Hematopoietic multipotent progenitor cell treated with erythropoietin and hydrocortisone succinate and interleukin-3 and kit ligand, for 6 days (in vitro differentiated cells): ENCODE measurements around the gene WASF1.
"Not testable (repeated sequence)": the region's sequence is repeated elsewhere in the genome, so short reads cannot be mapped to it uniquely, and the experiment has no call there.

Source experiments
- DNase-seq: peaks from one replicate; pipeline ENCODE4 v3.0.0-alpha.2; 2015

WASF1 gene

DNA sequence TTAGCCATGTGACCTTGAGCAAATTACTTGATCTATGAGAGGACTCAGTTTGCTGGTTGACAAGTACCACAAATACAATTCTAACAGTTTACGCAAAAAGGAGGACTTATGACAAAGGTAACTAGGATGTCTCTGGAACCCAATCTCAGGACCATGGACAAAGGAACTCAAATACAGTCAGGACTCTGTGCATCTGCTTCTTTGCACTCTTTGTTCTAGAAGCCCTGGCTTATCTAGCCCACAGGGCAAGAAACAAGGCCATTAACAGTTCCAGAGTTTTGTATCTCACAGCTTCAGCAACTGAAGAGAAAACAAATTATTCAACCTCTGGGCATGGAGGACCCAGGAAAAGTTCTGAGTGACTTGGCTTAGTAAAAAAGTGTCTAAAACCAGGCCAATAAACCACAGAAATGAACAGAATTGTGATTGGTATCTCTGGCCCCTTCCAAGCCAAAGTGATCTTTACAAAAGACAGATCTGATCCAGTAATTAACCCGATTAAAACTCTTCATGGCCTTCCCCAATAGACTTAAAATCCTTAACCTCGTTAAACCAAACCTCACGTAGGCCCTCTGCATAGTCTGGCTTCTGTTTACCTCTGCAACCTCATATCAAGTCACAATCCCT is 5.9 kb downstream of the WASF1 start:
- peak; percentile 44 for DNase-seq

DNA sequence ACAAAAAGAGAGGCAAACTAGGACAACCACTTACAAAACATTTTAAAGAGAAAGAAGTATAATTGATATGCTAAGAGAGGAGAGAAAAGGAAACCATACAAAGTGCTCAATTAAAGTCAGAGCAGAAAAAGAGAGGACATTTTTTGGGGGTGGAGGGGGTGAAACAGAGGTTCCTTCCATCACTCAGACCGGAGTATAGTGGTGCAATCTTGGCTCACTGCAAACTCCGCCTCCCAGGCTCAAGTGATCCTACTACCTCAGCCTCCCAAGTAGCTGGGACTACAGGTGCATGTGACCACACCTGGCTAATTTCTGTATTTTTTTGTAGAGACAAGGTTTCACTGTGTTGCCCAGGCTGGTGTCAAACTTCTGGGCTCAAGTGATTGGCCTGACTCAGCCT is 9.4 kb downstream of the WASF1 start:
- no peak for DNase-seq

DNA sequence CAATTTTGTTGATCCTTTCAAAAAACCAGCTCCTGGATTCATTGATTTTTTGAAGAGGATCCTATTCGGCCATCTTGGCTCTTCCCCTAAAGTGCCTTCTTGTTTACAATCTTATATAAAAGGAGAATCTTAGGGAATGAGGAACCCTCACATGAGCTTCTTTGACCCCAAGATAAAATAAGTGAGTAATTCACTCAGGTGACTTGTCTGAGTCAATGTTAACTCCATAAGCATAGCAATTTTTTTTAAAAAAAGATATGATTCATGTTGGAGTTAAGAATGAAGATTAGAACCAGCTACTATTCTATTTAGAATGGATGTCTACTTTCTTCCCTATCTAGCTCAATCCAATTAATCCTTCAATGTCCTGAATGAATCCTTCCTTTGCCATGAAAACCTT is 21.0 kb downstream of the WASF1 start:
- no peak for DNase-seq

DNA sequence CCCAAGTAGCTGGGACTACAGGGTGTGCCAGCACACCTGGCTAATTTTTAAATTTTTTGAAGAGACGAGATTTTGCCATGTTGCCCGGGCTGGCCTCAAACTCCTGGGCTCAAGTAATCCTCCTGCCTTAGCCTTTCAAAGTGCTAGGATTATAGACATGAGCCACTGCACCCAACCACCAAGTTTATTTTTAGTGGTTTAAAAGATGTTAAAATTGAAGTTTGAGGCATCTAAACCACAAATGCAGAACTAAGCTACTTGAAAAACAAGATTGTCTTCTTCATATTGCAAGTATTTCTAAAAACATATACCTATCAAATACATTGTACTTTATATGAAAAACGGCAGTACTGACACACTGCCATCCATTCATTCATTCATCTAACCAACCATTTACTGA is 31.6 kb downstream of the WASF1 start:
- no peak for DNase-seq

DNA sequence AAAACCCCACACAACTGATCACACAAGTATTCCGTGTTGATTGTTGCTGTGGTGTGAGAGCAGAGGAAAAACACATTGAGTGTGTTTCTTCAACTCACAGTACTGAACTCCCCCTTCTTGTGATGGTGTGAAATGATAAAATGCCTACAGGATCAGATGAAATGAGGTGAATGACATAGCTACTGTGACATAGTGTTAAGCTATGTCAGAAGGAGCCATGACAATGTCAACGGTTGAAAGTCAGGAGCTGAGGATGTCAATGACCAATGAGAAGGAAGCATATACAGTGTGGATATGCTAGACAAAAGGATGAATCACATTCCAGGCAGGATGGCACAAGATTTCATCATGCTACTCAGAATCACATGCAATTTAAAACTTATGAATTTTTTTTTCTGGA is 38.8 kb downstream of the WASF1 start:
- DNase-seq = no peak

DNA sequence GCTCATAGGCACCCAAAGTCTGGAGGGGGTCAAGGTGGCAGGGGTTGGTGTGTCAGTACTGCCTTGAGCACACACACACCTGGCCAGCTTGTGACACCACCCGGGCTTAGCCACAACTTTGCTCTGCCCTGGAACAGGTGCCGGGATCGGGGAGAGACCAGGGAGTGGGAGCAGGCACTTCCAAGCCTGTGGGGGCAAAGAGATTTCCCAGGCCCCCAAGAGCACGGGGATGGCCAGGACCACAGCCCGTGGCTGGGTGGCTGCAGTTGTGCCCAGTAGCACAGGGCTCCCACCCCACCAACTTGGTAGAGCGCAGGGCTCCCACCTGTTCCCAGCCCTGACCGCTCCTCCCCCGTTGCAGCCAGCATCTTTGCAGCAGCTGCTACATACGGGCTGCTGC is 40.4 kb downstream of the WASF1 start:
- no peak for DNase-seq

DNA sequence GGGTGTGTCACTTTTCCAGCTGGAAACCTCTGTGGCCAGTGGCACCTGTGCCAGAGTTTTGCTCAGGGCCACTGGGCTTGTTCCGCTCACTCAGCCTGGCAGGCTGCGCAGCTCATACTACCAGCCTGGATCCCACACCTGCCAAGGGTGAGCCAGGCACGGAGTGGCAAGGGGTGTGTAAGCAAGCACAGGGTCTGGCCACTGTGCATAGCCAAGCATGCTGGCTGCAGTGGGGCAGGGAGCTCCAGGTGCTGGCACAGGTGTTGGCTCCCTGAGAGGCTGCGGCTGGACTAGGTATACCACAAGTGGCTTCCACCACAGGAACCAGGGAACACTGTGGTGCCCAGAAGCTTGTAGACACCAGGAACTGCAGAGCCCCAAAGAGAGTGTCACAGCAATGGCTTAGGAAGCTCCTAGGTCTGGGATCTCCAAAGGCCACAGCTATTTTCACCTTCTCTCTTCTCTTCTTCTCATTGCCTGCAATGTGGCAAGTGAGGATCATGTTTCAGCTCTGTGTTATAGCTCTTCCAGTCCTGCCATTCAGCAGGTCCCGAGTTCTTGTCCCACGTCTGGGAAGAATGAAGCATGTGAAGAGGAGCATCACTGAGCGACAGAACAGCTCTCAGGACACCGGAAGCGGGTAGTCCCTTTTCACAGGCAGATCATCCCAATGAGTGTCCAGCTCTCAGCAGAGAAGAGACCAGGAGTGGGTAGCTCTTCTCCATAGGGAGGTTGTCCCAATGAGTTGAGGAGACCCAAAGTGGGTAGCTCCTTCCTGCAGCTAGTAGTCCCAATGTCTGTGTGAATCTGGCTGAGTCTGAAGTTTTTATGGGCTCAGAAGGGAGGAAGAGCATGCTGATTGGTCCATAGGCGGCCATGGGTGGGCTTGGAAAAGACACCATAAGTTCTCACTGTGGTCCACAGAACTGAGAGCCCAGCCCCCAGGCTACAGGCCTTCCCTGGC is 41.3 kb downstream of the WASF1 start:
- no peak for DNase-seq

DNA sequence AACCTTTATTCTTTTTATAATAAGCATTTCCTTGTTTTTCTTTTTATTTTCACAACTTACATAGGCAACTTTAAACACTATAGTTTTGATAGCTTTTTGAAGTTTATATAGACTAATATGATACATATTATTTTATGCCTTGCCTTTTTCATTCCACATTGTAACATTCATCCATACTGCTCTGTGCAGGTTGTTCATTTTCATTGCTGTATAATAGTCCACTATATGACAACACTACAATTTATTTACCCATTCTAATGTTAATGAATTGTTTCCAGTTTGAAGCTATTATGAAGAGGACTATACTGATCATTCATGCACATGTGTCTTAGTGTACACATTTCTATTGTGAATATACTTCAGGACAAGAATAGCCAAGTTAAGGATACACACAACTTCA is 49.1 kb downstream of the WASF1 start:
- no peak for DNase-seq

DNA sequence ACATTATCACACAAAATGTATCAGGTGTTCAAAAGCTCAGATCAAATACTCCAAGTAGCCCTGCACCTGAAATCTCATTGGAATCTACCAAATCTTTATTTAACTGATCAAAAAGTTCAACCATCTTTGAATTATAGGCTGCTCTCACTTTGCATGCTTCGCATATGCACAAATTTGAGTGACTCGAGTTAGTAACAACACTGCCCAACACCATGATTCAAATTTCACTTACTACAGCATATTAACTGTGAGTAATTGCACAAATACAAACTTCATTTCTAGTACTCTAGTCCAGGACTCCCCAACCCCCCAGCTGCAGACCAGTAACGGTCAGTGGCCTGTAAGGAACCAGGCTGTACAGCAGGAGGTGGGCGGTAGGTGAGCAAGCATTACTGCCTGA is 51.1 kb downstream of the WASF1 start:
- DNase-seq = no peak

DNA sequence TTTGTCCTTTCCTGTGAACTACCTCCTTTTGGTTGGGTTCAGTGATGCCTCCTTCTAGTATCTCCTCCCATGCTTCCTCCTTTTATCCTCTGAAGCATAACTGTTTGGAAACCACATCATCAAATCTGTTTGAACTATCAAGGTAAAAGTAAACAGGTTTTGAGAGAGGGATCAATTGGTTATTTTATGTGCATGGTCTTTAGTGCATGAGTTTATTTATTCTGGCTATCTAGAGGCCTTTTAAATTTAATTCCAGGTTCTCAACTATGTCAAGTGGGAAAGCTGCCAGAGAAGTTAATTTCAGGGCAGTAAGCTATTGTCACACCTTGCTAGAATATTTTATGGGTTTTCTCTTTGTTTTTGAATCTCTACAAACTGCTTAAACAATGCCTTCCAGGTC is 54.1 kb downstream of the WASF1 start:
- no peak for DNase-seq

DNA sequence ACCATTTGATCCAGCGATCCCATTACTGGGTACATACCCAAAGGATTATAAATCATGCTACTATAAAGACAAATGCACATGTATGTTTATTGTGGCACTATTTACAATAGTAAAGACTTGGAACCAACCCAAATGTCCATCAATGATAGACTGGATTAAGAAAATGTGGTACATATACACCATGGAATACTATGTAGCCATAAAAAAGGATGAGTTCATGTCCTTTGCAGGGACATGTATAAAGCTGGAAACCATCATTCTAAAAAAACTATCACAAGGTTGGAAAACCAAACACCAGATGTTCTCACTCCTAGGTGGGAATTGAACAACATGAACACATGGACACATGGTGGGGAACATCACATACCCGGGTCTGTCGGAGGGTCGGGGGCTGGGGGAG is 57.8 kb downstream of the WASF1 start:
- DNase-seq = not testable (repeated sequence)

DNA sequence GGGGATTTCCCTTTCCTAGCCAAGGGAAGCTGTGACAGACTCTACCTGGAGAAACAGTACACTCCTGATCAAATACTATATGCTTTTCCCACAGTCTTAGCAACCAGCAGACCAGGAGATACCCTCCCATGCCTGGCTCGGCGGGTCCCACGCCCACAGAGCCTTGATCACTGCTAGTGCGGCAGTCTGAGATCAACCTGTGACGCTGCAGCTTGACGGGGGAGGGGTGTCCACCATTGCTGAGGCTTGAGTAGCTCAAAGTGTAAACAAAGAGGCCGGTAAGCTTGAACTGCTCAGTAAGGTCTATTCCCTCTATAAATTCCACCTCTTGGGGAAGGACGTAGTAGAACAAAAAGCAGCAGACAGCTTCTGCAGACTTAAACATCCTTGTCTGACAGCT is 63.2 kb downstream of the WASF1 start:
- DNase-seq = no peak

DNA sequence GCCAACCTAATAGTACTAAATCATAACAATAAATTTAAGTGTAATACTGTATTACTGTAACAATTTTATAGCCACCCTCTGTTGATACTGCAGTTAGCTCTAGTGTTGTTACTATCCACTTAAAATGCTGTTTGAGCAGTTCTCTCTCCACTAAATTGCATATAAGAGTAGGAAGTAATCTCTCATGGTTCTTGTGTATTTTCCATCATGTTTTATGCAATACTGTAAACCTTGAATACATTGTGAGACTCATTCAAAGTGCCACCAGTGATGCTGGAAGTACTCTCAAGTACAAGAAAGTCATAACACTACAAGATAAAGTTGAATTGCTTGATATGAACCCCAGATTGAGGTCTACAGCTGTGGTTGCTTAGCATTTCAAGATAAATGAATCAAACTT is 65.5 kb downstream of the WASF1 start:
- DNase-seq = no peak

DNA sequence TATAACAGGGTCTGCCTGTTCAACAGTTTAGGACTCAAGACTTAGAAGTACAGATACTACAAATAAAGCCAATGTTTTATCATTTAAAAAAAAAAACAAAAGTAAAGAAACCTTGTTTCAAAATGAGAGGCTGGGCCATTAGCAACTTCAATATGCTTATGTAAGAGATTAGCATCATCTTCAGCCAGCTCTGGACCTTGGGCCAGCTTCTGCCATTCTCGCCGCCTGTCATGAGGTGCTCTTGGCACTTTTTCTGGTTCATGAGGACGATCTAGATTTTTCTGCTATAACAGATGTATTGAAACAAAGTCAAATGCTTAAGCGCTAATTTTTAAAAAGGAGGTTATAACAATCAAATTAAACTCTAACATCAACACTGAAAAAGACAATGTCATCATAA is 74.2 kb downstream of the WASF1 start:
- no peak for DNase-seq

DNA sequence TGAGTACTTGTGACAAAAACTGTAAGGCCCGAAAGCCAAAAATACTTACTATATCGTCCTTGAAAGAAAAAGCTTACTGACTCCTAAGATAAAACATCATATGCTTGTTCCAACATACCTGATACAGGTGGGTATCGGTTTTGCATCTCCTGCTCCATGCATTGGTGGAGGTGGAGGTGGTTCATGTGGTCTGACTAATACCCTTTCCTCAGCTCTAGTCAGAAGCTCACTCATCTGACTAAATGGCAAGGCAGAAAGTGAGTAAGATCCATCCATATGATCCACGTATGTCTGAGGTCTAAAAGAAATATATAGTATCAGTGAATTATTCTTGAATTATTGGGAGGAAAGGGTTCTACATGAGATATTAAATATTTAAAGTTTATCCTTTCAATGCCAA is 76.2 kb downstream of the WASF1 start:
- DNase-seq = no peak

DNA sequence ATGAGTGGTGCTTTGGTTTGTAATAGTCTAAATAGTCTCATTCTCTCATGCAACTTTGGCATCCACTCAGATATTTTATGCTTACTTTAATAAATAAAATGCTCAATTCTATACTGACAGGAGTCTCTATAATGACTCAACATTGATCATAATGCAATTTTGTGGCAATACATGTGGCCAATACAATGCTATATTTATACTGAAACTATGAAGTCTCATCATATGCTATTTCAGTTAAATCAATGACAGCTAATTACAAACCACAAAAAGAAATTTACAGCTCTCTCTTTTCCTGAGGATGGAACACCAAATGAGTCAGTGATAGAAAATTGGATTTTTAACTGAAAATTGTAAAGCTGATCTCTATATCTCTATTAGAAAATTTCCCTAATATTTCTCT is 77.1 kb downstream of the WASF1 start:
- no peak for DNase-seq

DNA sequence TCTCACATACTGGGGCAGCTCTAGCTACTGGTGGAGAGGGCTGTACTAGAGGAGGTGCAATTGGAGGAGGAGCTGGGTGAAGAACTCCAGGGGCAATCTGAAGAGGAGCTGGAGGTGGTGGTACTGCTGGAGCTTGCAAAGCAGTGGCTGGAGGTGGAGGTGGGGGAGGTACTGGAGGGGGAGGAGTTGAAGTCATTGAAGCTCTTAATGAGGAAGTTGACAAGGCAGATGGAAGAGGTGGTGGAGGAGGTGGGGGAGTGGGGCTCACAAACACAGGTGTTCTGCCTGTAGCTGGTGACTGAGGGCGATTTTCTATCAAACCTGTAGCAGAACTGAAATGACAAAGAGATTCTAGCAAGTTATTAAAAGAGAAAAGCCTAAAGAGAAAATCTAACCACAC is 77.6 kb downstream of the WASF1 start:
- no peak for DNase-seq

DNA sequence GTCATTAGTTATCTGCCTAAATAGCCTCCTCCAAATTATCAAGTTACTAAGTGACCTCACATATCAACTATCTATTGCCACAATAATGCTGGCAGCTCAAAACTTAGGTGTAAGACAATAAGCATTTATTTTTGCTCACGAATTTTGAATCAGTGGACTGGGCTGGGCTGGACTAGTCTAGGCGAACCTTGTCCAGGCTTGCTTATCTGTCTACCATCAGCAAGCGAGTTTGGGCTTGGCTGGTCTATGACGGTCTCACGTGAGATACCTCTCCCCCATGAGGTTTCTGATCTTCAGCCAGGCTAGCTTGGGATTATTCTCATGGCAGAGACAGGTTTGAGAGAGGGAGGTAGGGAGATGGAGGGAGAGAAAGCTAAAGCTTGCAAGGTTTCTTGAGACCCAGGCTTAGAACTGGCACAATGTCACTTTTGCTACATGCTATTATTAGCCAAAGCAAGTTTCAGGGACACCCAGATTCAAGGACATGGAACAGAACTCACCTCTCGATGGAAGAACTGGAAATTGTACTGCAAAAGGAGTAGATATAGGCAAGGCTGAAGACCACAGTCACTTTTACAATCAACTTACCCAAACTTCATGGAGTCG is 80.9 kb downstream of the WASF1 start:
- DNase-seq = no peak

DNA sequence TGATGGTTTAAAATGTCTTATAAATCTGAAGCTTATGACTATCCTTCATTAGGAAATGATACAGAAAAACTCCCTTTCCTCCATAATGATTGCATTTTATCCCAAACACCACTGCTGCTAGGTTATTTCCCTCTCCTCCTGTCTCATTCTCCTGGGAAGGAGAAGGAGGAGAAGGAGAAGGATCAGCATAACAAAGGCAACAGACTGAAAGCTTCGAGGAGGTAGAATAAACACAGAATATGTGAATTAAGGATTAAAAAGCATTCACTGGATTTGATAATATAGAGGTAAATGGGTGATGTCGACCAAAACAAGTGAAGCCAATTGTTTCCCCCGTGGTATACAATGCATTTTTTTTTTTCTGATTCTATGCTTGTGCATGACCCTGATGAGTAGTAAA is 82.0 kb downstream of the WASF1 start:
- DNase-seq = no peak

DNA sequence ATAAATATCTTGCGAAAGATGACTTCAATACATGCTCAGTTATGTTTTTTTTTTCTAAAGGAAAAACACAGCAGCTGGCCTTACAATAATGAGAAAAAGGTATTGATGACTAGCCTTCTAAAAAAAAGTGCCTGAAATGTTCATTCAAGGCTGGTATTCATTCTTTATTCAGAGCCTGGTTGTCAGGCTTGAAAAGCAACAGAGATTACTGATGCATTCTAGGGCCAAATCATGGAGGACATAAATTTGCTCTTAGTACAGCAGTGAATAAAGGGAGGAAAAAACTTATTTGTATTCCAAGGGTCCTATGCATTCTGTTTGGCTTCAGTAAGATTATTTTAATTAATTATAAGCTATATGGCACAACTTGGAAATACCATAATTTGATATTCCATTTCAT is 83.5 kb downstream of the WASF1 start:
- no peak for DNase-seq

DNA sequence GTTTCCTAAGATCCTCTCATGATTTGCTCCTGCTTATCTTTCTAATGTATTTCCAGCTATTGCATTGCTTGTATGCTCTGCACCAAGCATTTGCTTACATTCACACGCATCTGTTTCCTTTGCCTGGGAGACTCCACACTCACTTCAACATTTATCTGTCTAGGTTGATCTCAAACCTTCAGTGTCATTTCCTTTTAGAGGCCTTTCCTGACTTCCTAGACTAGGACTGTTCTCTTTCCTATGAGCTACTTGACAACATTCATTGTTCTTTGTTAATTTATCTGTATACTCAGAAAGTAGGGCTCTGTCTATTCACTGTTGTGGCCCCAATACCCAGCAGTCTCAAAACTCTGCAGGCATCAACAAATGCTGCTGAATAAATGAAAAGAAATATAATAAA is 84.4 kb downstream of the WASF1 start:
- DNase-seq = no peak

DNA sequence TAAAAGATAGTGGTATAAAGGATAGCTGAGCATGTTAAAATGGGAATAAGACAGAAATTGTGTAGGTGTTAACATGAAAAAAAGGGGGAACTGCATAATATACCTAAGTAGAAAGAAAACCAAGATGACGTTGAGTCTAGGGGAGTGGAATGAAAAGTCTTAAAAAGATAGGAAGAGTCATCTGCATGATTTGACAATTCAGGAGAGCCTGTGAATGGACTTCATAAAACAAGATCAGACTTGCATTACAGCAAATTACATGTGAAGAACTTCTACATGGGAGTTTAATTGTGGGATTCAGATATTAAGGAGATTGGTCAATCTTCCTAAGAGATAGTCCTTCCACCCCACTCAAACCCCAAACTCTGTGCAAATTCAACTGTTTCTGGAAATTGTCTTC is 85.5 kb downstream of the WASF1 start:
- no peak for DNase-seq

DNA sequence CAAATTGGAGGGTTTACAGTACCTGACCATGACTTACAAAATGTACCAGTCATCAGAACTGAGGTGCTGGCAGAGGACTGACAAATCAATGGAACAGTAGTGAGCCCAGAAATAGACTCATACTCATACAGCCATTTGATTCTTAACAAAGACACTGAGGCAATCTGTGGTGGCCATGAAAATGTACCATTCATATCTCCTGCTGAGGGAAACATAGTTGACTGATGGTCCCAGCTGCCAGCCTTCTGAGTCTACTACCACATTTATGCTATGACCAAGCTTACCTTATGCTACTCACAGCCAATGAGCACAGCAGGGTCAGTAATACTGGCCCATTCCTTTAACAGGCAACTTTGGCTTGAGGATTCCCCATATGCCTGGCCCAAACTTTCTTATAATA is 88.6 kb downstream of the WASF1 start:
- no peak for DNase-seq

DNA sequence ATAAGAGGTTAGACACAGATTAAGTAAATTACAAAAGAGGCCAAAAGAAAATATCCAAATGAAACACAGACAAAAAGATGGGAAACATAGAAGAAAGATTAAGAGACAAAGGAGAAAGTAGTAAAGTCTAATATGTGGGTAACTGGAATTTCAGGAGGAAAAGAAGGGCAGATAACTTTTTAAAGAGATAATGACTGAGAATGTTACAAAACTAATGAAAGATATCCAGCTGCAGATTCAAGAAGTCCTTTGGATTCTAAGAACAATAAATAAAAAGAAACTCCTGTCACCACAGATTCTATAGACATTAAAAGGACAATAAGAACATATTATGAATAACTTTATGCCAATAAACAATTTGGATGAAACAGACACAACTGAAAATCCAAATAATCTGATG is 90.1 kb downstream of the WASF1 start:
- no peak for DNase-seq
